Pancreas (tissue), 10 donors: ENCODE results near the gene OR6N2. TPM values are rescaled to one million over a fixed set of nuclear protein-coding genes. Genes with fewer than 3 reads are reported as not detected.

ENCODE experiments used
- ATAC-seq, 4 donors: fragments of 200-7000 bp; cut with Tn5 transposase; one replicate each; pipeline versions ENCODE4 v1.8.0 to v1.9.1; 2020; ENCODE audit warnings: mild to moderate bottlenecking in 4 of 4, moderate library complexity in 4 of 4
- DNase-seq, 6 donors: peaks; one replicate each; pipeline ENCODE4 v3.0.0-alpha.2; 2020
- FAIRE-seq: peaks from 2 replicates; lab custom pipeline; 2012; peaks lifted over from hg19 to GRCh38; lab: Jason Lieb, UNC
- H3K27ac ChIP-seq, 4 donors: fragments of 200-600 bp; sonication (generic); 1 replicate in 3 of 4; 2 replicates in 1 of 4; pipeline versions ENCODE4 v1.5.0 to v1.8.0; 2020
- H3K27me3 ChIP-seq, 4 donors: fragments of 200-600 bp; one replicate each; pipeline ENCODE4 v1.8.0; 2021
- H3K36me3 ChIP-seq, 3 donors: fragments of 200-600 bp; sonication (generic) in 1 of 3; one replicate each; pipeline versions ENCODE4 v1.5.0 to v1.8.0; 2020 to 2021
- H3K4me1 ChIP-seq, 3 donors: fragments of 200-600 bp; one replicate each; pipeline ENCODE4 v1.8.0; 2021
- H3K4me3 ChIP-seq, 4 donors: fragments of 200-600 bp; sonication (generic) in 2 of 4; one replicate each; pipeline versions ENCODE4 v1.5.0 to v1.8.0; 2020 to 2021
- H3K9me3 ChIP-seq, 4 donors: fragments of 200-600 bp; one replicate each; pipeline ENCODE4 v1.8.0; 2021
- WGBS, 2 donors: extraction: QIAGEN DNeasy Blood & Tissue Kit; methylation state at CpG; one replicate each; pipeline ENCODE4 v1.1.7; 2013; 5-methylcytosine and 5-hydroxymethylcytosine counted together
- intact Hi-C, 3 donors: fragments of 100-400 bp; cut with DNase I; formaldehyde crosslinking; loops; one replicate each; pipeline versions ENCODE4 v1.11.1 to v1.14.2; 2022
- polyA plus RNA-seq, 2 donors: library from polyadenylated mRNA; stranded (reverse); fragments of 200-250 nt; gene quantifications; one replicate each; pipeline ENCODE4 v1.2.3, GENCODE V29; 2013
- total RNA-seq, 6 donors: library from RNA; stranded (reverse); fragmentation: NEBNext Ultra II Directional in 4 of 6; extraction: Animal tissue kit (Norgen Biotek cat#: 25700) in 4 of 6; gene quantifications; one replicate each; pipeline versions ENCODE4 v1.2.1 to v1.2.4, GENCODE V29; 2021 to 2023
- TF ChIP-seq, protein P1 (sequence below), 4 donors: fragments of 200-600 bp; sonication (generic) in 3 of 4; IDR thresholded peaks; one replicate each; pipeline versions ENCODE4 v1.5.0 to v1.8.0; 2021; ENCODE audit warnings: antibody characterized with exemption in 4 of 4
- donor health status: healthy with polysubstance abuse.
- donor health status: DM: no; HTN: no; CAD: no; lungs with moderate emphysema.
- donor health status: DM: no; HTN: no; CAD: no.
- donor health status: control.
- donor health status: control.
- donor health status: Bipolar disorder and iron deficiency.
- donor health status: DM: yes; HTN: yes; CAD: no.
- donor health status: DM: no; HTN: no; CAD: no.
- donor health status: DM: no; HTN: no; CAD: no.
- donor health status: DM: yes; HTN: yes; CAD: no.

Gene OR6N2
- total and polyA plus RNA-seq, 8 donors: not detected

DNA sequence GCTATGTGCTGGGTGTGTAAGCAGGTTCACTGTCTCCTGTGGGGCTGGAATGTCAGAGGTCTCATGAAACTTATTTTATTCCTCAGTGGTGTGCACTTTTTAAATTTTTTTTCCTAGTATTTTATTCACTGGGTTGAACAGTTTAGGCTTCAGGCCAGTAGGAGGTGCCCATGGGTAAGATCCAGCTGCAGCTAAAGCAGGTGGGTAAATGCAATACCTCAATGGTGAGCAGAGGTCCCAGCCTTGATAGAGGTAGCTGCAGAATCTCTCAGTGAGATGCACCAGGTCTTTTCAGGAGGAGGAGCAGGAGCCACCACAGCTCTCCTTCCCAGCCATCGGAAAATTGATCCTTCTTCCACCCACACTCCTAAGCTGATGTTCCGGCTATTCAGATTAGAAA lies 12.6 kb upstream of the OR6N2 start:
- intact Hi-C loops: no loop called here
- DNase-seq (no peak), FAIRE-seq (no peak), ATAC-seq (no peak)
- Histone ChIP-seq H3K27me3 (no peaks in the 10 kb centered on the region), H3K9me3 (no peaks in the 10 kb centered on the region), H3K27ac (no peak overlapping the region), H3K36me3 (no peaks in the 10 kb centered on the region), H3K4me3 (no peak overlapping the region), H3K4me1 (no peaks in the 10 kb centered on the region)
- 52 to 57% methylated on average over 2 of the region's 2 CpGs for WGBS, 2 donors
- TF ChIP-seq, protein P1, sequence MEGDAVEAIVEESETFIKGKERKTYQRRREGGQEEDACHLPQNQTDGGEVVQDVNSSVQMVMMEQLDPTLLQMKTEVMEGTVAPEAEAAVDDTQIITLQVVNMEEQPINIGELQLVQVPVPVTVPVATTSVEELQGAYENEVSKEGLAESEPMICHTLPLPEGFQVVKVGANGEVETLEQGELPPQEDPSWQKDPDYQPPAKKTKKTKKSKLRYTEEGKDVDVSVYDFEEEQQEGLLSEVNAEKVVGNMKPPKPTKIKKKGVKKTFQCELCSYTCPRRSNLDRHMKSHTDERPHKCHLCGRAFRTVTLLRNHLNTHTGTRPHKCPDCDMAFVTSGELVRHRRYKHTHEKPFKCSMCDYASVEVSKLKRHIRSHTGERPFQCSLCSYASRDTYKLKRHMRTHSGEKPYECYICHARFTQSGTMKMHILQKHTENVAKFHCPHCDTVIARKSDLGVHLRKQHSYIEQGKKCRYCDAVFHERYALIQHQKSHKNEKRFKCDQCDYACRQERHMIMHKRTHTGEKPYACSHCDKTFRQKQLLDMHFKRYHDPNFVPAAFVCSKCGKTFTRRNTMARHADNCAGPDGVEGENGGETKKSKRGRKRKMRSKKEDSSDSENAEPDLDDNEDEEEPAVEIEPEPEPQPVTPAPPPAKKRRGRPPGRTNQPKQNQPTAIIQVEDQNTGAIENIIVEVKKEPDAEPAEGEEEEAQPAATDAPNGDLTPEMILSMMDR (IDR thresholded peaks at IDR 0.05): no peak

DNA sequence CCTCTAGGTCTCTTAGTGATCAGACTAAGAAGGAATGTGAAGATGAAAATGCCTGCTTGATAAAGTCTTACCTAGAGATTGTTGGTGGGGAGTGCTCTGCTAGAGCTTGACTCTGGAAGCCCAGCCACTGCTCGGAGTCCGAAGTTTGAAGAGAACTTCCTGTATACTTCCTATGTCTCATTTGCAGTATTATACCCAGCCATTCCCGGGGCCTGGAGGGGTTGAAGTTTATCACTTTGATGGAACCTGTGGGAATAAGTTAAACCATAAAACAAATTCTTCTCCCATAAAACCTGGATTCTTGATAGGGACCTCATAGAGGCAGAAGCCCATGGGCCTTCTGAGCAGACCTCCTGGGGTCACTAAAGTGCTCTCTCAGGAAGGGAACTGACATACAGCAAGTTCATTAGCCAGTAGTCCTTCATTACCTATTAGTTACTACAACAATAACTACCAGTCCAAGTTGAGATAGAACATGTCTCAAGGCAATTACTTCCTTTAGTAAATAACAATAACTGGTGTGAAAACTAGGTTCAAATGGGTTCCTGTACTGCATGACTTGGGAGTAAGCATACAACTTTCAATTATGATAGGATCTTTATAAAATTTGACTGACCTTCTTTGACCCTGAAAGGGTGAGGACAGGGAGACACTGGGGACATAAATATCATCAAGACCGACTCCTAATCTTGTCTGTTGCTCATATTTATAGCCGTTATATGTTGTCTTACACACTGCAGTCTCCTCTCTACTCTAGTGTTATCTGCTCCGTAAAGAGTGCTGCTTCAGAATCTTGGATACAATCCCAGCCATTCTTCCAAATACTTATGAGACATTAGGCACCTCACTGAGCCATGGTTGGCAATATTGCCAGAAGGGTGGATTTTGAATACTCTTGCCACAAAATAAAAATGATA lies 8.8 kb downstream of the OR6N2 start, which contains the start of gene OR6N1:
Gene OR6N1, minus strand, starts transcription at position 246 of the 917 bp plus-strand sequence. CDS start 5,513 bp downstream, outside the sequence.
- WGBS, 2 donors: 45 to 59% methylated on average over 6 of the region's 6 CpGs
- FAIRE-seq (no peak), ATAC-seq (no peak), DNase-seq (no peak)
- H3K9me3 ChIP-seq: no peaks in the 10 kb centered on the region
- intact Hi-C loops: no loop called here
- H3K4me1 ChIP-seq: no peaks in the 10 kb centered on the region
- H3K27ac ChIP-seq: no peak within 1 kb of the TSS
- H3K36me3 ChIP-seq: no peaks in the 10 kb centered on the region
- no peaks in the 10 kb centered on the region for H3K27me3 ChIP-seq
- TF ChIP-seq, protein P1 (IDR thresholded peaks at IDR 0.05): no peak
- no peak within 1 kb of the TSS for H3K4me3 ChIP-seq

DNA sequence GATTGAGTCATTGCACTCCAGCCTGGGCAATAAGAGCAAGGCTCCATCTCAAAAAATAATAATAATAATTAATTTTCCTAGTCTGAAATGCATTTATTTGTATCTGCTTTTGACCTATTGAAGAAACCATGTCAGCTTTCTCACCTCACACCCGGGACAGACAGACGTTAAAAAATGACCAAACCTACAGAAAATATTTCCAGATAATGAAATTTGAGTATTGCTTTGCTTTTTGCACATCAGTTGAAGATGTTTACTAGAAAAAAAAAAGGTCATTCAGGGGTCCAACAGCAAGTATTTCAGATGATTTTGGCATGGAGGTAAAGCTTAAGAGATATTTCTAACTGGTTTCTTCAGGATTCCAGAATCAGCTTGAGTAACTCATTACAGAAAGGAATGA lies 26.6 kb downstream of the OR6N2 start, which contains the start of gene OR6K6:
Gene OR6K6, plus strand, starts transcription at position 301 of the 400 bp plus-strand sequence. CDS start 168 bp downstream, outside the sequence.
- no peak for FAIRE-seq

DNA sequence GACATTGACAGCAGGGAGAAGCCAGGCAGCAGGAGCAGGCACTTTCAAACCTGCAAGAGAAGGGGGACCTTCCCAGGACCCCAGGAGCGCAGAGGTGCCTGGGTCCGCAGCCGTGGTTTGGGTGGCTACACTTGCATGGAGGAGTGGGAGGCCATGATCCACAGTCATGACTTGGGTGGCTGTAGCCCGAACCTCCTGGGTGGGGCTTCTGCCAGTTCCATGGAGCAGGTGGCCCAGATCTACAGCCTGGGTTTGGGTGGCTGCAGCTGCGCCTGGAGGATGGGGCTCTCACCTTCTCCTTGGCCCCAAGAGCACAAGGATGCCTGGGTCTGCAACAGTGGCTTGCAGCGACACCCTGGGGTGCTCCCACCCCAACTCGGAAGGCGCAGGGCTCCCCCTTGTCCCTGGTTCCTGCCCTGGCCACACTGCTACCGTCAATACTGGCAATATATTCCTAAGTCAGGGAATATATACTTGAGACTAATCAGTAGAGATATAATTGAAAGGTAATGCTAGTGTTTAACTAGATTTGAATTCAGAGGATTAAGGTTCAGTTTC lies 28.8 kb downstream of the OR6N2 start:
- Histone ChIP-seq H3K27ac (no peak overlapping the region), H3K27me3 (no peaks in the 10 kb centered on the region), H3K4me1 (no peaks in the 10 kb centered on the region), H3K4me3 (no peak overlapping the region), H3K9me3 (no peaks in the 10 kb centered on the region), H3K36me3 (no peaks in the 10 kb centered on the region)
- no peak for FAIRE-seq
- no peak for ATAC-seq
- intact Hi-C loops: no loop called here
- 78 to 83% methylated on average over 9 of the region's 9 CpGs for WGBS, 2 donors
- DNase-seq: peak in 1 of 6 donors; percentile 38
- TF ChIP-seq, protein P1 (IDR thresholded peaks at IDR 0.05): no peak

More for the DNA sequence above, 26.6 kb downstream of the OR6N2 start, which contains the start of gene OR6K6:
- Histone ChIP-seq H3K4me1 (no peaks in the 10 kb centered on the region), H3K9me3 (no peaks in the 10 kb centered on the region), H3K4me3 (no peak within 1 kb of the TSS), H3K36me3 (no peaks in the 10 kb centered on the region), H3K27ac (no peak within 1 kb of the TSS), H3K27me3 (no peaks in the 10 kb centered on the region)
- DNase-seq (no peak), ATAC-seq (no peak)
- 61 to 65% methylated on average over 2 of the region's 2 CpGs for WGBS, 2 donors
- intact Hi-C loops: no loop called here
- TF ChIP-seq, protein P1 (IDR thresholded peaks at IDR 0.05): no peak
